Lower lobe of right lung (tissue), 2 donors: ENCODE measurements around the gene NXN. TPM values are rescaled to one million over a fixed set of nuclear protein-coding genes. Genes with fewer than 3 reads are reported as not detected.

Experiments used
- ATAC-seq, 2 donors: fragments of 200-7000 bp; cut with Tn5 transposase; one replicate each; pipeline ENCODE4 v1.9.1; 2020 to 2022; ENCODE audit warnings: mild to moderate bottlenecking in 2 of 2, moderate library complexity in 2 of 2
- DNase-seq: peaks from one replicate; pipeline ENCODE4 v3.0.0-alpha.2; 2020
- H3K27ac ChIP-seq: fragments of 200-600 bp; one replicate; pipeline ENCODE4 v1.8.0; 2022
- H3K27me3 ChIP-seq: fragments of 200-600 bp; one replicate; pipeline ENCODE4 v1.8.0; 2022; ENCODE audit warnings: low read depth
- H3K36me3 ChIP-seq: fragments of 200-600 bp; one replicate; pipeline ENCODE4 v1.8.0; 2022; ENCODE audit warnings: mild to moderate bottlenecking
- H3K4me1 ChIP-seq: fragments of 200-600 bp; one replicate; pipeline ENCODE4 v1.8.0; 2022
- H3K4me3 ChIP-seq: fragments of 200-600 bp; one replicate; pipeline ENCODE4 v1.8.0; 2022; ENCODE audit warnings: mild to moderate bottlenecking
- H3K9me3 ChIP-seq: fragments of 200-600 bp; one replicate; pipeline ENCODE4 v1.8.0; 2022
- intact Hi-C: fragments of 100-400 bp; cut with DNase I; formaldehyde crosslinking; loops from one replicate; pipeline ENCODE4 v1.11.0; 2022
- total RNA-seq: library from RNA; stranded (reverse); fragmentation: NEBNext Ultra II Directional; extraction: Animal tissue kit (Norgen Biotek cat#: 25700); gene quantifications from one replicate; pipeline ENCODE4 v1.2.1, GENCODE V29; 2021
- TF ChIP-seq, protein P1 (sequence below): fragments of 200-600 bp; IDR thresholded peaks from one replicate; pipeline ENCODE4 v1.8.0; 2022; ENCODE audit warnings: antibody characterized with exemption, mild to moderate bottlenecking
- donor health status: DM: no; HTN: yes; CAD: no; lungs with severe emphysema.

NXN gene
- total RNA-seq, 1 donor from 2014 or later = 42.6 TPM

DNA sequence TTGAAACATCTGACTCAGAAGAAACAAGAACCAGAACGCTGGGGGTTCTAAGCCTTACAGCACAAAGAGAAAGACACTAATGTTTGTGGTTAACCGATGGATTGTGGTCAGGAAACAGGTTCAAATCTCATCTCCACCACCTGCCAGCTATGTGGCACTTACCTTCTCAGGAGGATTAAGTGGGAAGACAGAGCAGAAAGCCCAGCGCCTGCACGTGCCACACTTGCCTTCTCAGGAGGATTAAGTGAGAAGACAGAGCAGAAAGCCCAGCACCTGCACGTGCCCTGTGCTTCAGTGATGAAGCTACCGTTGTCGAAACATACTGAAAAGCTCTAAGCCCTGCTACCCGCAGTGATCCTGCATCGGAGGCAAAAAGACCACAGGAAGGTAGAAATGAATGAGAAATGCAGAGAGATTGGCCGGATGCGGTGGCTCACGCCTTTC lies 90.6 kb downstream of the NXN start:
- no peak for ATAC-seq
- Histone ChIP-seq H3K36me3 (no peaks in the 10 kb centered on the region), H3K4me1 (peaks cover 4% of the 10 kb centered on the region), H3K27me3 (no peaks in the 10 kb centered on the region), H3K4me3 (no peak overlapping the region), H3K27ac (no peak overlapping the region), H3K9me3 (no peaks in the 10 kb centered on the region)
- TF ChIP-seq, protein P1, sequence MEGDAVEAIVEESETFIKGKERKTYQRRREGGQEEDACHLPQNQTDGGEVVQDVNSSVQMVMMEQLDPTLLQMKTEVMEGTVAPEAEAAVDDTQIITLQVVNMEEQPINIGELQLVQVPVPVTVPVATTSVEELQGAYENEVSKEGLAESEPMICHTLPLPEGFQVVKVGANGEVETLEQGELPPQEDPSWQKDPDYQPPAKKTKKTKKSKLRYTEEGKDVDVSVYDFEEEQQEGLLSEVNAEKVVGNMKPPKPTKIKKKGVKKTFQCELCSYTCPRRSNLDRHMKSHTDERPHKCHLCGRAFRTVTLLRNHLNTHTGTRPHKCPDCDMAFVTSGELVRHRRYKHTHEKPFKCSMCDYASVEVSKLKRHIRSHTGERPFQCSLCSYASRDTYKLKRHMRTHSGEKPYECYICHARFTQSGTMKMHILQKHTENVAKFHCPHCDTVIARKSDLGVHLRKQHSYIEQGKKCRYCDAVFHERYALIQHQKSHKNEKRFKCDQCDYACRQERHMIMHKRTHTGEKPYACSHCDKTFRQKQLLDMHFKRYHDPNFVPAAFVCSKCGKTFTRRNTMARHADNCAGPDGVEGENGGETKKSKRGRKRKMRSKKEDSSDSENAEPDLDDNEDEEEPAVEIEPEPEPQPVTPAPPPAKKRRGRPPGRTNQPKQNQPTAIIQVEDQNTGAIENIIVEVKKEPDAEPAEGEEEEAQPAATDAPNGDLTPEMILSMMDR = no peak
- intact Hi-C loops = no loop called here
- DNase-seq = no peak

DNA sequence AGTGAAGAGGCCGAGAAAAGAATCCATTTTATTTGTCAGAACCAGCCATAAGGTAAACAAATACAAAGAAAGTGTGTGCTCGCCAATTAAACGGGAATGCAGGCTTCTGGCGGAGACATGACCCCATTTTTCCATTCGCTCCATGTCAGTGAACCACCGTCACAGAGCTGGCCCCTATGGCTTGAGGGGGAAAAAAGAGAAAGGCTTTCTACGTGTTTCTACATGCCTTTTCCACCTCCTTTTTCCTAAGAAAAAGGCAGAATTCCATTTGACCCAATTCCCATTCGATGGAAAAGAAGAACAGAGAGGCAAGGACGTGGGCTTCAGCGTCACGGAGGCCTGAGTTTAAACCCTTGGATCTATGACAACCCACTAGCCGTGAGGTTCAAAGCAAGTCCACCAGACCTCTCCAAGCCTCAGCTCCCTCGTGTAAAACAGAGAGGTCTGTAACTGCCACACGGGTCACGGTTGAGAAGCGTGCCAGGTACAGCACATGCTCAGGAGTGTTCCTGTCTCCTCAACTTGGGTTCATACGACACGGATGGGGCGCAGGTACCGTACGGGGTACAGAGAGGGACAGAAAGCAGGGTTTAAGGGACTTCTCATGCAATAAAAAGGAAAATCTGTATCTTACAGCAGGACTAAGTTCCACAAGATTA lies 91.9 kb downstream of the NXN start:
- ATAC-seq (no peak), DNase-seq (no peak)
- Histone ChIP-seq H3K4me1 (peaks cover 15% of the 10 kb centered on the region), H3K36me3 (no peaks in the 10 kb centered on the region), H3K9me3 (no peaks in the 10 kb centered on the region), H3K27ac (no peak overlapping the region), H3K27me3 (no peaks in the 10 kb centered on the region), H3K4me3 (no peak overlapping the region)
- TF ChIP-seq, protein P1 = no peak
- intact Hi-C loops = no loop called here

DNA sequence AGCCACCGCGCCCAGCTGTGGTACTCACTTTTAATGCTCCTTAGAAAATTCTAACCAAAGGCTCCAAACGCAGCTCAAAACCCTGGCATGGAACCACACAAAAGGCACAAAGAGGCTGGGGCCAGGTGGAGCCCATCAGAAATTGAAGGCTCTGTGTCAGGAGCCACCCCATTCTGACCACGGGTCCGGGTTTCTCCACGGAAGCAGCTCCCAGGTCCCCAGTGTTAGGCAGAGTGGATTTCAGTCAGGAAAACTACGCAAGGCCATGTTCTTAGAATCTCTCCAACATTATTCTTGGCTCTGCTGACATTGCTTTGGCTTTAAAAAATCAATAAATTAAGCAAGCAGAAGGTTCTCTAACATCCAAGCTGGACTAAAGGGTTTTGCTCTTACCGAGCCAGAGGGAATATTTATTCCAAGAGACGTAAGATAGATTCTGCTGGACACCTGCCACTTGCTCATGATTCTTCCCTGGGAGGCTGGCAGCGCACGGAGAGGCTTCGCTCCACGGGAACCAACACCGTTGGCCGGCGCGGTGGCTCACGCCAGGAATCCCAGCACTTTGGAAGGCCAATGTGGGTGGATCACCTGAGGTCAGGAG lies 93.5 kb downstream of the NXN start:
- Histone ChIP-seq H3K9me3 (no peaks in the 10 kb centered on the region), H3K4me3 (no peak overlapping the region), H3K27me3 (no peaks in the 10 kb centered on the region), H3K4me1 (peaks cover 30% of the 10 kb centered on the region), H3K36me3 (no peaks in the 10 kb centered on the region), H3K27ac (no peak overlapping the region)
- TF ChIP-seq, protein P1 = no peak
- no peak for DNase-seq
- ATAC-seq = no peak
- intact Hi-C loops = no loop called here

DNA sequence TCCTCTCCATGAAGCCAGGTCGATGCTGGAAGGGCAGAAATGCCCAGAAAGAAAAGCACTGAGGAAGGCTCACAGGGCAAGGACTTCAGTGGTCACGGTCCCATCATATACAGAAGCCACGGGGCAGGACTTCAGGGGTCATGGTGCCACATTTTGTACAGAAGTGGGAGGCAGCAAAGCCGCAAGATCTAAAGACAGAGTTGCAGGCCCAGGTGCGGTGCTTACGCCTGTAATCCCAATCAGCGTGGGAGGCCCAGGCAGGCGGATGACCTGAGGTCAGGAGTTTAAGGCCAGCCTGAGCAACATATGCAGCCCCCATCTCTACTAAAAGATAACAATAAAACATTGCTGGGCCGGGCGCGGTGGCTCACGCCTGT lies 96.0 kb downstream of the NXN start:
- H3K4me1 ChIP-seq = peaks cover 54% of the 10 kb centered on the region
- no peaks in the 10 kb centered on the region for H3K27me3 ChIP-seq
- intact Hi-C loops = no loop called here
- H3K27ac ChIP-seq = peak overlapping the region; percentile 41
- H3K36me3 ChIP-seq = no peaks in the 10 kb centered on the region
- TF ChIP-seq, protein P1 = no peak
- DNase-seq (no peak), ATAC-seq (no peak)
- no peak overlapping the region for H3K4me3 ChIP-seq
- H3K9me3 ChIP-seq = no peaks in the 10 kb centered on the region

DNA sequence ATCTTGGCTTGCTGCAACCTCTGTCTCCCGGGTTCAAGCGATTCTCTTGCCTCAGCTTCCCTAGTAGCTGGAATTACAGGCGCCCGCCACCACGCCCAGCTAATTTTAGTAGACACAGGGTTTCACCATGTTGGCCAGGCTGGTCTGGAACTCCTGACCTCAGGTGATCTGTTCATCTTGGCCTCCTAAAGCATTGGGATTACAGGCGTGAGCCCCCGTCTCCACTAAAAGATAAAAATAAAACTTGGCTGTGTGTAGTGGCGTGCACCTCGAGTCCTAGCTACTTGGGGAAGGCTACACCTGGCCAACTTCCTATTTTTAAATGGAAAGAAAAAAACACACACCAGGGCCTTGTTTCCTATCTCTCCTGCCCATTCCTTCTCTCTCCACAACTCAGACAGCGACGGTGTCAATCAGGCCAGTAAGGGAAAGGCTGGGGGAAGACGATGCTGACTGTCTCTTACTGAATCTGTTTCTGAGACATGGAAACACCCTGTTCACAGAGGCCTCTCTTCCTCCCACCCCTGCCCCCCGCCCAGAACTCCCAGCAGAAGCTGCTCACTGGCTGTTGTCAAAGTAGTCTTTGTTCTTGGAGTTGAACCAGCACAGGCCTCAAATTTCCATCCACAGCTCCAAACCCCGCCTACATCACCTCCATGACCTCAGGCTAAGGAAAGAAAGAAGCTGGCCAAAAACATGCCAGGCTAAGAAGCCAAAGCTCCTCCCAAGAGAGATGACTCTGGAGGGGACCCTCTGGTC lies 96.6 kb downstream of the NXN start:
- TF ChIP-seq, protein P1 = no peak
- Histone ChIP-seq H3K27me3 (no peaks in the 10 kb centered on the region), H3K4me3 (no peak overlapping the region), H3K9me3 (no peaks in the 10 kb centered on the region), H3K36me3 (no peaks in the 10 kb centered on the region), H3K4me1 (peaks cover 54% of the 10 kb centered on the region), H3K27ac (peak overlapping the region; percentile 62)
- ATAC-seq = peak; percentile 9 to 56
- no peak for DNase-seq
- intact Hi-C loops = no loop called here
